ENCODE results near the gene APC. TPM values are rescaled to one million over a fixed set of nuclear protein-coding genes. Genes with fewer than 3 reads are reported as not detected.

Gene APC
- total and polyA plus RNA-seq, 2 of the 8 experiments (the other 6 are each of a cell fraction or from before 2014, with no cell fraction given): 6.8 to 41.9 TPM

GRCh38 chr5:112742424-112742823, 4.7 kb downstream of the APC start:
- H2BK20ac ChIP-seq (ENCODE audit: low read length): no peak overlapping the region
- ChIA-PET POLR2A (ENCODE audit: partially characterized antibody) (no interaction called here), CTCF (ENCODE audit: partially characterized antibody) (interaction anchor here (1.5 kb wide), 1 partner anchor 191 kb away, joined by 3 read pairs; no protein-coding TSS in a partner anchor)
- H2AK5ac ChIP-seq (ENCODE audit: low read depth, low read length): no peak overlapping the region
- no peak overlapping the region for H2BK5ac ChIP-seq (ENCODE audit: low read depth, low read length)
- 91% methylated on average over 3 of the region's 3 CpGs; no CpG with 5 or more reads in 1 of the 2 experiments for WGBS, 2 experiments (ENCODE audit: extremely low coverage in 1 of 2, insufficient coverage in 1 of 2, insufficient read length in 1 of 2, insufficient replicate concordance in 2 of 2, low coverage in 1 of 2, low lambda C conversion rate in 2 of 2, missing lambda C conversion rate in 1 of 2)
- H2AFZ ChIP-seq (ENCODE audit: low read length): no peak overlapping the region
- peaks cover 7% of the 10 kb centered on the region; the same call in 1 of the 2 replicates for H3K23me2 ChIP-seq (ENCODE audit: low read depth, low read length)
- FAIRE-seq (no peak), DNase-seq (ENCODE audit: low read depth in 1 of 2, low spot score in 2 of 2) (no peak)
- no peak overlapping the region for H2BK12ac ChIP-seq (ENCODE audit: low read depth, low read length)
- H2BK15ac ChIP-seq (ENCODE audit: low read length): no peak overlapping the region
- peaks cover 2 to 8% (median 2%) of the 10 kb centered on the region in 4 experiments; a peak in 4 of 7 replicates for H3K4me1 ChIP-seq (replicated peaks in 1 of 4; ENCODE audit: control insufficient read depth in 3 of 4, insufficient read depth in 4 of 4, low read length in 3 of 4)
- H3K9ac ChIP-seq (replicated peaks in 1 of 4; ENCODE audit: extremely low read depth in 1 of 4, low read depth in 3 of 4, low read length in 3 of 4): no peak overlapping the region
- H3K36me3 ChIP-seq (ENCODE audit: control insufficient read depth in 2 of 4, insufficient read depth in 4 of 4, low read length in 3 of 4): no peaks in the 10 kb centered on the region
- H4K5ac ChIP-seq (ENCODE audit: insufficient read length, low read depth, low read length): no peak overlapping the region
- no peaks in the 10 kb centered on the region for H3K27me3 ChIP-seq (replicated peaks in 1 of 4; ENCODE audit: control insufficient read depth in 3 of 4, extremely low read depth in 1 of 4, insufficient read depth in 3 of 4, low read length in 3 of 4)
- no peak overlapping the region for H3K4ac ChIP-seq (replicated peaks; ENCODE audit: insufficient read length, low read depth, low read length)
- H4K8ac ChIP-seq (ENCODE audit: extremely low read depth, insufficient read depth, low read length): no peak overlapping the region
- H3K18ac ChIP-seq (ENCODE audit: extremely low read depth, low read length): no peak overlapping the region
- peaks cover 0 to 2% of the 10 kb centered on the region in 2 experiments for H4K20me1 ChIP-seq (replicated peaks in 1 of 2; ENCODE audit: control insufficient read depth in 1 of 2, insufficient read depth in 2 of 2, low read length in 2 of 2)
- H3K27ac ChIP-seq (ENCODE audit: low read depth, low read length): no peak overlapping the region
- no peak overlapping the region for H3K56ac ChIP-seq (replicated peaks; ENCODE audit: insufficient read length, low read depth, low read length)
- no peak overlapping the region for H3K23ac ChIP-seq (ENCODE audit: insufficient read length)
- H3K14ac ChIP-seq (ENCODE audit: insufficient read length): no peak overlapping the region
- no peak overlapping the region for H2BK120ac ChIP-seq (replicated peaks; ENCODE audit: low read depth, low read length)
- no peak overlapping the region for H3K4me2 ChIP-seq (ENCODE audit: insufficient read depth in 1 of 2, low read depth in 2 of 2, low read length in 2 of 2)
- no peaks in the 10 kb centered on the region for H3K9me3 ChIP-seq (ENCODE audit: insufficient read depth in 2 of 2, low read depth in 1 of 2, low read length in 1 of 2)
- H3K79me1 ChIP-seq (ENCODE audit: low read depth, low read length): 0 out of 2 replicates have a peak, but pooled peaks cover 4% of the 10 kb centered on the region
- no peak overlapping the region for H3K4me3 ChIP-seq (ENCODE audit: extremely low read depth in 1 of 4, insufficient read depth in 2 of 4, low read depth in 3 of 4, low read length in 4 of 4)
- peaks cover 0 to 66% of the 10 kb centered on the region in 2 experiments; a peak in 2 of 4 replicates for H3K79me2 ChIP-seq (ENCODE audit: control insufficient read depth in 1 of 2, insufficient read depth in 2 of 2, low read length in 2 of 2)
- H4K91ac ChIP-seq (replicated peaks; ENCODE audit: insufficient read length, low read length): no peak overlapping the region
- TF ChIP-seq RBBP5 (IDR thresholded peaks at IDR 0.05; ENCODE audit: borderline replicate concordance, low read depth, low read length) (no peak), EZH2 (IDR thresholded peaks at IDR 0.05; ENCODE audit: low read depth, low read length, severe bottlenecking) (no peak), POLR2AphosphoS5 (IDR thresholded peaks at IDR 0.05; ENCODE audit: low read depth, low read length) (no peak), TCF12 (IDR thresholded peaks at IDR 0.05; ENCODE audit: low read depth, low read length) (no peak), ATF3 (IDR thresholded peaks at IDR 0.05; ENCODE audit: insufficient read depth, low read depth, low read length) (no peak), CBX5 (IDR thresholded peaks at IDR 0.05; ENCODE audit: low read depth, low read length) (no peak), CBX8 (IDR thresholded peaks at IDR 0.05; ENCODE audit: borderline replicate concordance, low read depth, low read length) (no peak), SP1 (IDR thresholded peaks at IDR 0.05; ENCODE audit: low read depth, low read length) (no peak), TAF7 (optimal IDR thresholded peaks at IDR 0.05; ENCODE audit: borderline replicate concordance, low read depth, low read length) (no peak), CEBPB (IDR thresholded peaks at IDR 0.05; ENCODE audit: low read depth, low read length) (no peak), RFX5 (IDR thresholded peaks at IDR 0.05; ENCODE audit: borderline replicate concordance, low read depth, low read length) (no peak), MAFK (IDR thresholded peaks at IDR 0.05; ENCODE audit: low read depth, low read length) (no peak), EGR1 (IDR thresholded peaks at IDR 0.05; ENCODE audit: borderline replicate concordance, low read depth, low read length) (no peak), NRF1 (IDR thresholded peaks at IDR 0.05; ENCODE audit: low read depth, low read length) (no peak), JUND (IDR thresholded peaks at IDR 0.05; ENCODE audit: low read length) (no peak)
